Embryonic facial prominence (tissue), 1 donor: ENCODE data around the gene SPANXA1.
"Not testable (repeated sequence)": the region's sequence is repeated elsewhere in the genome, so short reads cannot be mapped to it uniquely, and the experiment has no call there.

Experiments
- DNase-seq: peaks from one replicate; pipeline ENCODE4 v3.0.0-alpha.2; 2016; ENCODE audit errors: extremely low spot score

Gene SPANXA1

GRCh38 chrX:141584638-141585037, at the start of gene SPANXA1:
TSS of gene SPANXA1 (minus strand) at chrX:141584738. CDS start at chrX:141584678, 60 bp downstream.
- DNase-seq = not testable (repeated sequence)

- DNase-seq = no peak
These were observed 47.6 kb upstream of the SPANXA1 start for GRCh38 chrX:141632124-141632523.

GRCh38 chrX:141619336-141619735, 34.8 kb upstream of the SPANXA1 start:
- no peak for DNase-seq

GRCh38 chrX:141609111-141609510, 24.6 kb upstream of the SPANXA1 start:
- no peak for DNase-seq

GRCh38 chrX:141589408-141589807, 4.9 kb upstream of the SPANXA1 start, which contains the start of gene SPANXA2:
TSS of gene SPANXA2 (plus strand) at chrX:141589708. CDS start at chrX:141589768, 60 bp downstream.
- DNase-seq = not testable (repeated sequence)

- DNase-seq = not testable (repeated sequence)
These were observed 42.0 kb downstream of the SPANXA1 start for GRCh38 chrX:141542551-141542950.
